Smooth muscle cell (in vitro differentiated cells): ENCODE measurements around the gene ERI2. TPM values are rescaled to one million over a fixed set of nuclear protein-coding genes. Genes with fewer than 3 reads are reported as not detected.

ENCODE experiments used
- DNase-seq: peaks from one replicate; lab custom pipeline; 2025; ENCODE audit not compliant: unreplicated experiment; lab: John Stamatoyannopoulos, UW
- H2AFZ ChIP-seq: fragments of 200-600 bp; sonication (generic); 2 replicates; pipeline ENCODE4 v1.6.0; 2016; ENCODE audit warnings: antibody characterized with exemption, low read depth, mild to moderate bottlenecking
- H3F3A ChIP-seq: fragments of 200-600 bp; sonication (generic); 2 replicates; pipeline ENCODE4 v1.6.0; 2017; ENCODE audit warnings: antibody characterized with exemption, low read depth
- H3K27ac ChIP-seq: fragments of 200-600 bp; sonication (generic); 2 replicates; pipeline ENCODE4 v1.5.1; 2016; ENCODE audit warnings: low read depth, mild to moderate bottlenecking
- H3K27me3 ChIP-seq: fragments of 200-600 bp; sonication (generic); 2 replicates; pipeline ENCODE4 v1.6.1; 2016; ENCODE audit warnings: low read depth, mild to moderate bottlenecking
- H3K36me3 ChIP-seq: fragments of 200-600 bp; sonication (generic); 2 replicates; pipeline ENCODE4 v1.5.1; 2016; ENCODE audit warnings: low read depth
- H3K4me1 ChIP-seq: fragments of 200-600 bp; sonication (generic); 2 replicates; pipeline ENCODE4 v1.5.1; 2016; ENCODE audit warnings: low read depth
- H3K4me2 ChIP-seq: fragments of 200-600 bp; sonication (generic); 2 replicates; pipeline ENCODE4 v1.6.0; 2016; ENCODE audit warnings: mild to moderate bottlenecking
- H3K4me3 ChIP-seq: fragments of 200-600 bp; sonication (generic); 2 replicates; pipeline ENCODE4 v1.5.1; 2016; ENCODE audit warnings: mild to moderate bottlenecking
- H3K79me2 ChIP-seq: fragments of 200-600 bp; sonication (generic); 2 replicates; pipeline ENCODE4 v1.6.0; 2016; ENCODE audit warnings: low read depth, mild to moderate bottlenecking
- H3K9ac ChIP-seq: fragments of 200-600 bp; sonication (generic); 2 replicates; pipeline ENCODE4 v1.6.0; 2016; ENCODE audit warnings: low read depth
- H3K9me3 ChIP-seq: fragments of 200-600 bp; sonication (generic); replicated peaks from 2 replicates; pipeline ENCODE4 v1.5.1; 2016; ENCODE audit warnings: low read depth
- H4K20me1 ChIP-seq: fragments of 200-600 bp; sonication (generic); 2 replicates; pipeline ENCODE4 v1.6.0; 2016; ENCODE audit warnings: low read depth
- WGBS: methylation state at CpG from one replicate; pipeline ENCODE4 v1.1.7; 2016; ENCODE audit warnings: low lambda C conversion rate; 5-methylcytosine and 5-hydroxymethylcytosine counted together
- polyA plus RNA-seq: library from polyadenylated mRNA; unstranded; fragments of >200 nt; fragmentation: Nextera tagmentation; extraction: Ambion mirVana; gene quantifications from 2 replicates; pipeline ENCODE4 v1.2.1, GENCODE V29; 2016
- total RNA-seq: library from RNA; depleted of rRNA; stranded (reverse); fragments of >200 nt; gene quantifications from 2 replicates; pipeline ENCODE4 v1.2.3, GENCODE V29; 2014
- TF ChIP-seq, protein P1 (sequence below): fragments of 200-600 bp; sonication (generic); IDR thresholded peaks from 2 replicates; pipeline ENCODE4 v1.5.1; 2017; ENCODE audit warnings: borderline replicate concordance, mild to moderate bottlenecking, antibody characterized with exemption; ENCODE audit not compliant: insufficient read depth, poor library complexity, severe bottlenecking

ERI2 gene
- total and polyA plus RNA-seq, 2 experiments from 2014 or later = 7.6 to 12.9 TPM

- Histone ChIP-seq H3K9me3 (no peaks in the 10 kb centered on the region), H3K4me2 (no peak overlapping the region), H3K27ac (no peak overlapping the region), H2AFZ (no peak overlapping the region), H4K20me1 (no peaks in the 10 kb centered on the region), H3K36me3 (no peaks in the 10 kb centered on the region), H3K9ac (no peak overlapping the region), H3K4me1 (peaks cover 8% of the 10 kb centered on the region), H3K27me3 (no peaks in the 10 kb centered on the region), H3K4me3 (no peak overlapping the region), H3K79me2 (no peaks in the 10 kb centered on the region), H3F3A (no peaks in the 10 kb centered on the region)
- DNase-seq = no peak
- TF ChIP-seq, protein P1, sequence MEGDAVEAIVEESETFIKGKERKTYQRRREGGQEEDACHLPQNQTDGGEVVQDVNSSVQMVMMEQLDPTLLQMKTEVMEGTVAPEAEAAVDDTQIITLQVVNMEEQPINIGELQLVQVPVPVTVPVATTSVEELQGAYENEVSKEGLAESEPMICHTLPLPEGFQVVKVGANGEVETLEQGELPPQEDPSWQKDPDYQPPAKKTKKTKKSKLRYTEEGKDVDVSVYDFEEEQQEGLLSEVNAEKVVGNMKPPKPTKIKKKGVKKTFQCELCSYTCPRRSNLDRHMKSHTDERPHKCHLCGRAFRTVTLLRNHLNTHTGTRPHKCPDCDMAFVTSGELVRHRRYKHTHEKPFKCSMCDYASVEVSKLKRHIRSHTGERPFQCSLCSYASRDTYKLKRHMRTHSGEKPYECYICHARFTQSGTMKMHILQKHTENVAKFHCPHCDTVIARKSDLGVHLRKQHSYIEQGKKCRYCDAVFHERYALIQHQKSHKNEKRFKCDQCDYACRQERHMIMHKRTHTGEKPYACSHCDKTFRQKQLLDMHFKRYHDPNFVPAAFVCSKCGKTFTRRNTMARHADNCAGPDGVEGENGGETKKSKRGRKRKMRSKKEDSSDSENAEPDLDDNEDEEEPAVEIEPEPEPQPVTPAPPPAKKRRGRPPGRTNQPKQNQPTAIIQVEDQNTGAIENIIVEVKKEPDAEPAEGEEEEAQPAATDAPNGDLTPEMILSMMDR = no peak
Measured at GRCh38 chr16:20789130-20789529, 17.1 kb downstream of the ERI2 start.

DNA sequence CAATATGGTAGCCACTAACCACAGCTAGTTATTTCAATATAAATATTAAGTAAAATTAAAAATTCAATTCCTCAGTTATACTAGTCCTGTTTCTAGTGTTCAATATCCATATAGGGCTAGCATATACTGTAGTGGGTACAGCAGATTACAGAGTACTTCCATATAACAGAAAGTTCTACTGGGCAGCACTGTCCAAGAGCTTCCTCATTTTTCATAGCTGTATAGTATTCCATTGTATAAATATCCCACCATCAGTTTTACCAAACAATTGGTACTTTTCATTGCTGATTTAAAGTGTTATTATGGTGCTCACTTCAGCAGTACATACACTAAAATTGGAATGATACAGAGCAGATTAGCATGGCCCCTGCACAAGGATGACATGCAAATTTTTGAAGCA, 22.1 kb downstream of the ERI2 start:
- no peak overlapping the region for H3K4me3 ChIP-seq
- no peak overlapping the region for H2AFZ ChIP-seq

DNA sequence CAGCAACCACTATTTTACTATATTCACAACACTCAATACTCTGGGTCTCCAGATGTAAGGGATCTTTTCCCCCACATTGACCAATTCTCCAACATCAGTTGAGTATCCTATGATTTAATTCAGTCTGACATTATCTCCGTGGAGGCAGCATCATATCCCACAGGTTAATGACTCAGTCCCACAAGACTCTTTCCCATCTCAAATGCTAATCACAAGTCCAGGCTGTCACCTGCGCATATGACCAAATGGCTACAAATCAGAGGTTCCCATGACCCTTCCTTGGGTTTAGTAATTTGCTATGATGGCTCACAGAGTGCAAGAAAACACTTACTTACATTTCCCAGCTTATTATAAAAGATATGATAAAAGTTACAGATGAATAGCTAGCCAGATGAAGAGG, 23.8 kb downstream of the ERI2 start:
- no peak overlapping the region for H2AFZ ChIP-seq
- H3F3A ChIP-seq = no peaks in the 10 kb centered on the region
- H3K79me2 ChIP-seq = no peaks in the 10 kb centered on the region
- H3K4me3 ChIP-seq = no peak overlapping the region
- TF ChIP-seq, protein P1 = no peak
- H3K9ac ChIP-seq = no peak overlapping the region
- no peak for DNase-seq
- H3K4me1 ChIP-seq = no peaks in the 10 kb centered on the region
- no peaks in the 10 kb centered on the region for H3K36me3 ChIP-seq
- no peaks in the 10 kb centered on the region for H3K9me3 ChIP-seq
- no peaks in the 10 kb centered on the region for H4K20me1 ChIP-seq
- no peak overlapping the region for H3K27ac ChIP-seq
- WGBS = 86% methylated on average over 2 of the region's 2 CpGs
- no peaks in the 10 kb centered on the region for H3K27me3 ChIP-seq
- no peak overlapping the region for H3K4me2 ChIP-seq

More for the DNA sequence above, 22.1 kb downstream of the ERI2 start:
- Histone ChIP-seq H3K79me2 (no peaks in the 10 kb centered on the region), H3K4me2 (no peak overlapping the region), H3K27me3 (no peaks in the 10 kb centered on the region), H3K4me1 (no peaks in the 10 kb centered on the region), H3K9ac (no peak overlapping the region), H3K36me3 (no peaks in the 10 kb centered on the region), H3K9me3 (no peaks in the 10 kb centered on the region), H4K20me1 (no peaks in the 10 kb centered on the region), H3F3A (no peaks in the 10 kb centered on the region), H3K27ac (no peak overlapping the region)
- DNase-seq = no peak
- TF ChIP-seq, protein P1 = no peak

DNA sequence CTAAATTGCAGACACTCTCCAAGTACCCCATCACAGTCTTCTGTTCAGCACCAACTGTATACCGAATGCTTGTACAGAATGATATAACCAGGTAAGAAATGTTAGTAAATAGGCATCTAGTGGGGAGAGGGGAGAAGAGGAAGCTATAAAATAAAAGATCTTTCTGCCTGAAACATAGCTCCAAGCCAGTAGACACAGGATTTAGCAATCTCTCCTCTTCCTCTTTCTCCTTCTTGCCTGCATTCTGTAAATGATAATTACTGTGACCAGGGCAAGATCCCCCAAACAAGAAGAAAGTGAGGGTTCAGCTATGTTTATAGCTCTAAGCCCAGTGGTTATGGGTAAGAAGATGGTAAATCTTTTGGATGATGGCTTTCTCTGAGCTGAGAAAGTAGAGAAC, 24.6 kb downstream of the ERI2 start:
- Histone ChIP-seq H3K36me3 (no peaks in the 10 kb centered on the region), H3K4me2 (no peak overlapping the region), H4K20me1 (no peaks in the 10 kb centered on the region), H3K9me3 (no peaks in the 10 kb centered on the region), H3K4me1 (no peaks in the 10 kb centered on the region), H3F3A (no peaks in the 10 kb centered on the region), H3K9ac (no peak overlapping the region), H3K27ac (no peak overlapping the region), H3K79me2 (no peaks in the 10 kb centered on the region), H3K4me3 (no peak overlapping the region), H3K27me3 (no peaks in the 10 kb centered on the region), H2AFZ (no peak overlapping the region)
- WGBS = 79% methylated on average over 1 of the region's 1 CpG
- TF ChIP-seq, protein P1 = no peak
- DNase-seq = no peak
